ENCODE data around the gene DDX20. TPM values are rescaled to one million over a fixed set of nuclear protein-coding genes. Genes with fewer than 3 reads are reported as not detected.

DDX20 gene
- total RNA-seq, 1 donor from 2014 or later: 5.9 TPM

- no peak for DNase-seq
- H3K4me1 ChIP-seq: peaks cover 91% of the 10 kb centered on the region
- H3K9me3 ChIP-seq (replicated peaks): no peaks in the 10 kb centered on the region
These were observed 32.5 kb upstream of the DDX20 start for GRCh38 chr1:111723091-111723806.

GRCh38 chr1:111723871-111724270 is 31.8 kb upstream of the DDX20 start:
- Histone ChIP-seq H3K27me3 (ENCODE audit: low read depth) (no peaks in the 10 kb centered on the region), H3K9me3 (replicated peaks) (no peaks in the 10 kb centered on the region), H3K36me3 (peaks cover 20% of the 10 kb centered on the region), H3K27ac (replicated peaks) (peak overlapping the region; percentile 70), H3K4me1 (peaks cover 97% of the 10 kb centered on the region), H3K4me3 (no peak overlapping the region)
- DNase-seq: no peak
- intact Hi-C loops (cut with micrococcal nuclease): no loop called here
- TF ChIP-seq CTCF (IDR thresholded peaks at IDR 0.05; ENCODE audit: borderline replicate concordance): no peak

More at GRCh38 chr1:111723091-111723806, 32.5 kb upstream of the DDX20 start:
- H3K4me3 ChIP-seq: no peak overlapping the region
- no peaks in the 10 kb centered on the region for H3K27me3 ChIP-seq (ENCODE audit: low read depth)
- peaks cover 20% of the 10 kb centered on the region for H3K36me3 ChIP-seq
- no peak for TF ChIP-seq CTCF (IDR thresholded peaks at IDR 0.05; ENCODE audit: borderline replicate concordance)
- H3K27ac ChIP-seq (replicated peaks): peak overlapping the region; percentile 70
- intact Hi-C loops (cut with micrococcal nuclease): no loop called here

GRCh38 chr1:111725192-111725591 is 30.5 kb upstream of the DDX20 start:
- intact Hi-C loops (cut with micrococcal nuclease): no loop called here
- no peak overlapping the region for H3K4me3 ChIP-seq
- DNase-seq: peak; percentile 76
- peaks cover 97% of the 10 kb centered on the region for H3K4me1 ChIP-seq
- peak overlapping the region; percentile 70 for H3K27ac ChIP-seq (replicated peaks)
- H3K36me3 ChIP-seq: peaks cover 20% of the 10 kb centered on the region
- H3K27me3 ChIP-seq (ENCODE audit: low read depth): no peaks in the 10 kb centered on the region
- H3K9me3 ChIP-seq (replicated peaks): no peaks in the 10 kb centered on the region
- TF ChIP-seq CTCF (IDR thresholded peaks at IDR 0.05; ENCODE audit: borderline replicate concordance): no peak

- no peaks in the 10 kb centered on the region for H3K27me3 ChIP-seq (ENCODE audit: low read depth)
- H3K9me3 ChIP-seq (replicated peaks): no peaks in the 10 kb centered on the region
- no peak for DNase-seq
- TF ChIP-seq CTCF (IDR thresholded peaks at IDR 0.05; ENCODE audit: borderline replicate concordance): no peak
- H3K4me3 ChIP-seq: no peak overlapping the region
- peaks cover 98% of the 10 kb centered on the region for H3K4me1 ChIP-seq
- intact Hi-C loops (cut with micrococcal nuclease): no loop called here
- H3K27ac ChIP-seq (replicated peaks): peak overlapping the region; percentile 46
- peaks cover 32% of the 10 kb centered on the region for H3K36me3 ChIP-seq
These were observed 28.6 kb upstream of the DDX20 start for GRCh38 chr1:111727056-111727455.

GRCh38 chr1:111729271-111729921 is 26.3 kb upstream of the DDX20 start:
- no peak for TF ChIP-seq CTCF (IDR thresholded peaks at IDR 0.05; ENCODE audit: borderline replicate concordance)
- Histone ChIP-seq H3K4me1 (peaks cover 99% of the 10 kb centered on the region), H3K27ac (replicated peaks) (peak overlapping the region; percentile 98), H3K9me3 (replicated peaks) (no peaks in the 10 kb centered on the region), H3K27me3 (ENCODE audit: low read depth) (no peaks in the 10 kb centered on the region), H3K36me3 (peaks cover 28% of the 10 kb centered on the region), H3K4me3 (peak overlapping the region; percentile 19)
- peak; percentile 70 for DNase-seq
- intact Hi-C loops (cut with micrococcal nuclease): no loop called here
